SU-DHL-6 (cell line): ENCODE results near the gene TRPM3.

ENCODE experiments used
- H2AFZ ChIP-seq: fragments of 200-600 bp; sonication (generic); 2 replicates; pipeline ENCODE4 v1.6.1; 2014; ENCODE audit warnings: low read depth, mild to moderate bottlenecking, moderate library complexity, mixed read lengths, antibody characterized with exemption, low read length; ENCODE audit not compliant: severe bottlenecking
- H3F3A ChIP-seq: fragments of 200-600 bp; shearing (Covaris generic); 2 replicates; pipeline ENCODE4 v1.6.0; 2016; ENCODE audit warnings: antibody characterized with exemption, mild to moderate bottlenecking; ENCODE audit not compliant: insufficient read depth
- H3K27ac ChIP-seq: fragments of 200-600 bp; sonication (generic); 2 replicates; pipeline ENCODE4 v1.5.1; 2016; ENCODE audit warnings: low read depth, mild to moderate bottlenecking, low read length, moderate library complexity, mixed read lengths
- H3K27me3 ChIP-seq: fragments of 200-600 bp; sonication (generic), shearing (Covaris generic); 2 replicates; pipeline ENCODE4 v1.6.0; 2014; ENCODE audit warnings: mild to moderate bottlenecking, low read length
- H3K36me3 ChIP-seq: fragments of 200-600 bp; sonication (generic); 2 replicates; pipeline ENCODE4 v1.6.1; 2014; ENCODE audit warnings: mild to moderate bottlenecking, low read length, mixed read lengths
- H3K4me2 ChIP-seq: fragments of 300-600, 200-600 bp; shearing (Covaris generic), sonication (generic); 2 replicates; pipeline ENCODE4 v1.6.0; 2014; ENCODE audit warnings: low read length, low read depth, mild to moderate bottlenecking; ENCODE audit not compliant: poor library complexity, severe bottlenecking
- H3K4me3 ChIP-seq: fragments of 200-600 bp; sonication (generic); 2 replicates; pipeline ENCODE4 v1.5.1; 2014; ENCODE audit warnings: antibody characterized with exemption, low read length, mild to moderate bottlenecking, mixed read lengths; ENCODE audit not compliant: insufficient read depth, poor library complexity, severe bottlenecking
- H3K79me2 ChIP-seq: fragments of 200-600 bp; sonication (generic); 2 replicates; pipeline ENCODE4 v1.6.1; 2014; ENCODE audit warnings: mild to moderate bottlenecking, low read length, moderate library complexity; ENCODE audit not compliant: insufficient read depth
- H3K9ac ChIP-seq: fragments of 200-600 bp; sonication (generic); 2 replicates; pipeline ENCODE4 v1.7.0; 2014; ENCODE audit warnings: mild to moderate bottlenecking, low read length
- H3K9me2 ChIP-seq: fragments of 200-600 bp; sonication (generic); replicated peaks from 2 replicates; pipeline ENCODE4 v1.6.1; 2014; ENCODE audit warnings: low read length; ENCODE audit not compliant: insufficient read depth
- H3K9me3 ChIP-seq: fragments of 200-600 bp; sonication (generic); 2 replicates; pipeline ENCODE4 v1.6.1; 2014; ENCODE audit warnings: low read length, mixed read lengths; ENCODE audit not compliant: insufficient read depth
- H4K20me1 ChIP-seq: fragments of 200-600 bp; sonication (generic); 2 replicates; pipeline ENCODE4 v1.6.1; 2014; ENCODE audit warnings: low read depth, mild to moderate bottlenecking, antibody characterized with exemption, low read length, moderate library complexity, mixed read lengths
- EZH2phosphoT487 ChIP-seq: fragments of 200-600 bp; sonication (generic), shearing (Covaris generic); conservative IDR thresholded peaks from 2 replicates; pipeline ENCODE4 v1.6.1; 2018; ENCODE audit warnings: mild to moderate bottlenecking, antibody characterized with exemption, low read length, moderate library complexity, mixed read lengths
- TF ChIP-seq, protein P1 (sequence below): fragments of 200-600 bp; sonication (generic); IDR thresholded peaks from one replicate; pipeline ENCODE4 v1.5.1; 2017; ENCODE audit warnings: antibody characterized with exemption, mild to moderate bottlenecking, low read length, moderate library complexity; ENCODE audit not compliant: insufficient read depth, poor library complexity, severe bottlenecking

TRPM3 gene

DNA sequence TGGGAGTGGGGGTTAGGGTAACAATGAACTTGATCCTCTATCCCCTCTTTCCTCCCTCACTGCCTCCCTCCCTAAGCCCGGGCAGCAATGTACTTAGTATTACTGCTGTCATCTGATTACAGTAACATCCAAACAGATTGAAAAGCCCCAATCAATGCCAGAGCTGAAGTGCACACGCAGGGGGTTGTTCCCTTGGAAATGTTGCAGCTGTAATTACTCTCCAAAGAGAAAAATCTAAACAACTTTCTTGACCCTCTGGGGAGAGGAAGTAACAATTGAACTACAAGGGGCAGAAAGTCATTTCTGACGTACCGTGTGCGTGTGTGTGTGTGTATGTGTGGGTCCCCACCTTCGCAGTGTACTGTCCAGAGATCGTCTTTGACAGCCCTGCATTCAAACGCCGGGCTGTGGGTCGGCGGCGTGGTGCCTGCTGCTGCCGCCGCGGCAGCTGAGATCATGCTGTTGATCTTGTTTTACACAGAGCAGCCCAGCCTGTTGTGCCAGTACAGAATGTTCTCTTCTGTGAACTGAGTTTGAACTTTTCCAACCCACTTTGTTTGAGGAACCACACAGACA, 640.9 kb downstream of the TRPM3 start:
- TF ChIP-seq EZH2phosphoT487, result no peak
- TF ChIP-seq, protein P1, sequence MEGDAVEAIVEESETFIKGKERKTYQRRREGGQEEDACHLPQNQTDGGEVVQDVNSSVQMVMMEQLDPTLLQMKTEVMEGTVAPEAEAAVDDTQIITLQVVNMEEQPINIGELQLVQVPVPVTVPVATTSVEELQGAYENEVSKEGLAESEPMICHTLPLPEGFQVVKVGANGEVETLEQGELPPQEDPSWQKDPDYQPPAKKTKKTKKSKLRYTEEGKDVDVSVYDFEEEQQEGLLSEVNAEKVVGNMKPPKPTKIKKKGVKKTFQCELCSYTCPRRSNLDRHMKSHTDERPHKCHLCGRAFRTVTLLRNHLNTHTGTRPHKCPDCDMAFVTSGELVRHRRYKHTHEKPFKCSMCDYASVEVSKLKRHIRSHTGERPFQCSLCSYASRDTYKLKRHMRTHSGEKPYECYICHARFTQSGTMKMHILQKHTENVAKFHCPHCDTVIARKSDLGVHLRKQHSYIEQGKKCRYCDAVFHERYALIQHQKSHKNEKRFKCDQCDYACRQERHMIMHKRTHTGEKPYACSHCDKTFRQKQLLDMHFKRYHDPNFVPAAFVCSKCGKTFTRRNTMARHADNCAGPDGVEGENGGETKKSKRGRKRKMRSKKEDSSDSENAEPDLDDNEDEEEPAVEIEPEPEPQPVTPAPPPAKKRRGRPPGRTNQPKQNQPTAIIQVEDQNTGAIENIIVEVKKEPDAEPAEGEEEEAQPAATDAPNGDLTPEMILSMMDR, result no peak
- no peaks in the 10 kb centered on the region for H3K27me3 ChIP-seq
- no peak overlapping the region for H3K4me3 ChIP-seq
- no peaks in the 10 kb centered on the region for H3K9me3 ChIP-seq
- H3K4me2 ChIP-seq, result no peak overlapping the region
- H3F3A ChIP-seq, result no peaks in the 10 kb centered on the region
- no peak overlapping the region for H3K27ac ChIP-seq
- H3K36me3 ChIP-seq, result no peaks in the 10 kb centered on the region
- H3K9ac ChIP-seq, result no peak overlapping the region
- no peaks in the 10 kb centered on the region for H4K20me1 ChIP-seq
- no peaks in the 10 kb centered on the region for H3K79me2 ChIP-seq
- H3K9me2 ChIP-seq, result no peaks in the 10 kb centered on the region
- no peak overlapping the region for H2AFZ ChIP-seq

DNA sequence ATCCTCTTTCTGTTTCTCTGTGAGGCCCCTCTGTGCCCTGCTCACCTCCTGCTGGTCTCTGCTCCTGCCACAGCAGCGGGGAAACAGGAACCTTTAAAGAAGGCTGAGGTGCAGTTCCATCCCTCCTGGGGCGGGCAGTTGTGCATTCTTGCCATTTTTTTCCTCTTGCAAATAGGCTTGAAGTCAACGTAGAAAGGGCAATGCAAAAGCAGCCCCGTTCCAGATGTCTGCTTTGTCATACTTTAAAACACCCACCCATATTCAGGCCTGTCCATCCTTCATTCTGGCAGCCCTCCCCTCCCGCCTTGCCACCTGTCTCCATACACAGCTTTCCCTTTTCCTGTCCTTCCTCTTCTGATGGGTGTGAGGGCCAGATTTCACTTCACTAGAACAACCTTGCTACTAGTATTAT, 641.5 kb downstream of the TRPM3 start:
- Histone ChIP-seq H2AFZ (no peak overlapping the region), H3K4me2 (no peak overlapping the region), H3K9ac (no peak overlapping the region)

More for the DNA sequence above, 641.5 kb downstream of the TRPM3 start:
- no peak for TF ChIP-seq EZH2phosphoT487
- TF ChIP-seq, protein P1, result no peak
- Histone ChIP-seq H3K9me2 (no peaks in the 10 kb centered on the region), H3K9me3 (no peaks in the 10 kb centered on the region), H3K4me3 (no peak overlapping the region), H3K27ac (no peak overlapping the region), H3K36me3 (no peaks in the 10 kb centered on the region), H3K27me3 (no peaks in the 10 kb centered on the region), H3K79me2 (no peaks in the 10 kb centered on the region), H3F3A (no peaks in the 10 kb centered on the region), H4K20me1 (no peaks in the 10 kb centered on the region)
